Breast epithelium (tissue), 3 donors: Measurements from ENCODE around the gene ARL4A.
A peak's percentile ranks its signal among the peaks of the same experiment; 100 is the strongest.

Experiments
- POLR2AphosphoS5 ChIP-seq, 3 donors: sonication (generic); formaldehyde crosslinking; IDR thresholded peaks; one replicate each; pipeline ENCODE4 v1.6.1; 2017; ENCODE audit warnings: antibody characterized with exemption in 3 of 3
- TF ChIP-seq, protein P1 (sequence below), 3 donors: fragments of 450-650 bp; IDR thresholded peaks; one replicate each; pipeline ENCODE4 v1.5.1; 2016 to 2017; ENCODE audit warnings: antibody characterized with exemption in 3 of 3, mild to moderate bottlenecking in 3 of 3, moderate library complexity in 3 of 3

DNA sequence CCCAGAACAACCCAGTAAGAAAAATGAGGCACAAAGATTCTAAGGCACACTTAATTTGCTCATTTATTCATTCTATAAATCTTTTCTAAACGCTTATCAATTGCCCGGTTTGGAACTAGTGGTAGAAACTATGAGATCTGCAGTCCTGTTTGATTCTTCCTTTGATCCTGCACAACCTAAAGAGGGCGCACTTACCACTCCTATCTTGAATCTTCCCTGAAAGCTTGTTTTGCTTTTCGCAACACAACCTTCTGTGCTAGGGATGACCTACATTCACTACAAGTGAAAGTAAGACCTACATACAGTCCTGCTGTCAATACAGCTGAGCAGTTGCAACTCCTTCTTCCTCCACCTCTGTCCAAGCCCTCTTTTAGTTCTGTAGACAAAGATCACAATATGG lies 12.6 kb upstream of the ARL4A start:
- TF ChIP-seq, protein P1, sequence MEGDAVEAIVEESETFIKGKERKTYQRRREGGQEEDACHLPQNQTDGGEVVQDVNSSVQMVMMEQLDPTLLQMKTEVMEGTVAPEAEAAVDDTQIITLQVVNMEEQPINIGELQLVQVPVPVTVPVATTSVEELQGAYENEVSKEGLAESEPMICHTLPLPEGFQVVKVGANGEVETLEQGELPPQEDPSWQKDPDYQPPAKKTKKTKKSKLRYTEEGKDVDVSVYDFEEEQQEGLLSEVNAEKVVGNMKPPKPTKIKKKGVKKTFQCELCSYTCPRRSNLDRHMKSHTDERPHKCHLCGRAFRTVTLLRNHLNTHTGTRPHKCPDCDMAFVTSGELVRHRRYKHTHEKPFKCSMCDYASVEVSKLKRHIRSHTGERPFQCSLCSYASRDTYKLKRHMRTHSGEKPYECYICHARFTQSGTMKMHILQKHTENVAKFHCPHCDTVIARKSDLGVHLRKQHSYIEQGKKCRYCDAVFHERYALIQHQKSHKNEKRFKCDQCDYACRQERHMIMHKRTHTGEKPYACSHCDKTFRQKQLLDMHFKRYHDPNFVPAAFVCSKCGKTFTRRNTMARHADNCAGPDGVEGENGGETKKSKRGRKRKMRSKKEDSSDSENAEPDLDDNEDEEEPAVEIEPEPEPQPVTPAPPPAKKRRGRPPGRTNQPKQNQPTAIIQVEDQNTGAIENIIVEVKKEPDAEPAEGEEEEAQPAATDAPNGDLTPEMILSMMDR (IDR thresholded peaks at IDR 0.05), result peak in 1 of 3 donors; percentile 13
- no peak for TF ChIP-seq POLR2AphosphoS5 (IDR thresholded peaks at IDR 0.05)
